Neuronal stem cell (in vitro differentiated cells): ENCODE measurements around the gene DPYSL4.
A peak's percentile ranks its signal among the peaks of the same experiment; 100 is the strongest.

ENCODE experiments used
- DNase-seq: peaks from one replicate; pipeline ENCODE4 v3.0.0-alpha.2; 2013; ENCODE audit warnings: low spot score
- H2AFZ ChIP-seq: one replicate; pipeline ENCODE4 v1.6.1; 2013; ENCODE audit warnings: mild to moderate bottlenecking, low read length, inconsistent platforms
- H2AK5ac ChIP-seq: 2 replicates; pipeline ENCODE4 v1.6.1; 2013; ENCODE audit warnings: low read depth, mild to moderate bottlenecking, inconsistent platforms, low read length, moderate library complexity, mixed read lengths
- H2BK120ac ChIP-seq: 2 replicates; pipeline ENCODE4 v1.6.1; 2013; ENCODE audit warnings: low read depth, mild to moderate bottlenecking, inconsistent platforms, low read length, moderate library complexity, mixed read lengths
- H2BK12ac ChIP-seq: one replicate; pipeline ENCODE4 v1.6.1; 2013; ENCODE audit warnings: low read length, inconsistent platforms
- H2BK15ac ChIP-seq: 2 replicates; pipeline ENCODE4 v1.6.1; 2013; ENCODE audit warnings: mild to moderate bottlenecking, low read length, inconsistent platforms, mixed read lengths
- H2BK5ac ChIP-seq: one replicate; pipeline ENCODE4 v1.6.1; 2013; ENCODE audit warnings: inconsistent platforms, mild to moderate bottlenecking, low read length, moderate library complexity
- H3K14ac ChIP-seq: one replicate; pipeline ENCODE4 v1.6.1; 2013; ENCODE audit warnings: low read length, inconsistent platforms
- H3K18ac ChIP-seq: 2 replicates; pipeline ENCODE4 v1.6.1; 2013; ENCODE audit warnings: low read length, inconsistent platforms
- H3K23ac ChIP-seq: 2 replicates; pipeline ENCODE4 v1.6.1; 2013; ENCODE audit warnings: low read depth, mild to moderate bottlenecking, mixed read lengths, low read length, inconsistent platforms; ENCODE audit not compliant: poor library complexity
- H3K27ac ChIP-seq: replicated peaks from 3 replicates; pipeline ENCODE4 v1.5.1; 2013; ENCODE audit warnings: low read length, inconsistent platforms
- H3K27me3 ChIP-seq, 3 experiments: 2 replicates each; pipeline ENCODE4 v1.6.1; 2013; ENCODE audit warnings: low read length in 3 of 3, mild to moderate bottlenecking in 2 of 3, inconsistent platforms in 1 of 3, low read depth in 1 of 3, mixed read lengths in 1 of 3, moderate library complexity in 1 of 3; ENCODE audit not compliant: control insufficient read depth in 3 of 3, insufficient read depth in 3 of 3
- H3K36me3 ChIP-seq, 2 donors: replicated peaks in 1 of 2; 2 replicates each; pipeline ENCODE4 v1.6.1; 2013; ENCODE audit warnings: low read length in 2 of 2; ENCODE audit not compliant: control insufficient read depth in 2 of 2, insufficient read depth in 2 of 2
- H3K4ac ChIP-seq: 2 replicates; pipeline ENCODE4 v1.6.1; 2013; ENCODE audit warnings: inconsistent platforms, mild to moderate bottlenecking, low read length, moderate library complexity
- H3K4me1 ChIP-seq, 2 donors: 1 replicate in 1 of 2; 2 replicates in 1 of 2; pipeline ENCODE4 v1.6.1; 2013; ENCODE audit warnings: low read length in 2 of 2, low read depth in 1 of 2; ENCODE audit not compliant: control insufficient read depth in 2 of 2, insufficient read depth in 1 of 2
- H3K4me2 ChIP-seq: one replicate; pipeline ENCODE4 v1.6.1; 2013; ENCODE audit warnings: mild to moderate bottlenecking, low read length, inconsistent platforms; ENCODE audit not compliant: insufficient read depth, poor library complexity, severe bottlenecking
- H3K4me3 ChIP-seq, 2 donors: 2 replicates each; pipeline ENCODE4 v1.5.1; 2013; ENCODE audit warnings: low read length in 2 of 2, mild to moderate bottlenecking in 2 of 2, inconsistent platforms in 1 of 2, moderate library complexity in 1 of 2
- H3K79me1 ChIP-seq: one replicate; pipeline ENCODE4 v1.6.1; 2013; ENCODE audit warnings: low read depth, mild to moderate bottlenecking, inconsistent platforms, low read length, moderate library complexity
- H3K9ac ChIP-seq: one replicate; pipeline ENCODE4 v1.6.1; 2013; ENCODE audit warnings: mild to moderate bottlenecking, low read depth, low read length, inconsistent platforms; ENCODE audit not compliant: poor library complexity
- H3K9me3 ChIP-seq, 2 donors: replicated peaks in 1 of 2; 2 replicates each; pipeline versions ENCODE3 to v1.6.1; 2013; ENCODE audit warnings: low read length in 2 of 2, mild to moderate bottlenecking in 2 of 2, inconsistent platforms in 1 of 2, low read depth in 1 of 2, mixed read lengths in 1 of 2, moderate library complexity in 1 of 2; ENCODE audit not compliant: control insufficient read depth in 2 of 2, insufficient read depth in 1 of 2
- H4K8ac ChIP-seq: one replicate; pipeline ENCODE4 v1.6.1; 2013; ENCODE audit warnings: low read depth, mild to moderate bottlenecking, inconsistent platforms, low read length, moderate library complexity
- H4K91ac ChIP-seq: one replicate; pipeline ENCODE4 v1.6.1; 2013; ENCODE audit warnings: low read length, low read depth, mild to moderate bottlenecking, inconsistent platforms; ENCODE audit not compliant: poor library complexity
- WGBS, 2 donors: extraction: QIAGEN DNeasy Blood & Tissue Kit; methylation state at CpG; one replicate each; pipeline ENCODE4 v1.1.7; 2013; ENCODE audit warnings: missing lambda C conversion rate in 2 of 2, mixed read lengths in 1 of 2; ENCODE audit not compliant: insufficient read length in 2 of 2, insufficient replicate concordance in 1 of 2; ENCODE audit errors: extremely low coverage in 2 of 2; 5-methylcytosine and 5-hydroxymethylcytosine counted together

Gene DPYSL4

DNA sequence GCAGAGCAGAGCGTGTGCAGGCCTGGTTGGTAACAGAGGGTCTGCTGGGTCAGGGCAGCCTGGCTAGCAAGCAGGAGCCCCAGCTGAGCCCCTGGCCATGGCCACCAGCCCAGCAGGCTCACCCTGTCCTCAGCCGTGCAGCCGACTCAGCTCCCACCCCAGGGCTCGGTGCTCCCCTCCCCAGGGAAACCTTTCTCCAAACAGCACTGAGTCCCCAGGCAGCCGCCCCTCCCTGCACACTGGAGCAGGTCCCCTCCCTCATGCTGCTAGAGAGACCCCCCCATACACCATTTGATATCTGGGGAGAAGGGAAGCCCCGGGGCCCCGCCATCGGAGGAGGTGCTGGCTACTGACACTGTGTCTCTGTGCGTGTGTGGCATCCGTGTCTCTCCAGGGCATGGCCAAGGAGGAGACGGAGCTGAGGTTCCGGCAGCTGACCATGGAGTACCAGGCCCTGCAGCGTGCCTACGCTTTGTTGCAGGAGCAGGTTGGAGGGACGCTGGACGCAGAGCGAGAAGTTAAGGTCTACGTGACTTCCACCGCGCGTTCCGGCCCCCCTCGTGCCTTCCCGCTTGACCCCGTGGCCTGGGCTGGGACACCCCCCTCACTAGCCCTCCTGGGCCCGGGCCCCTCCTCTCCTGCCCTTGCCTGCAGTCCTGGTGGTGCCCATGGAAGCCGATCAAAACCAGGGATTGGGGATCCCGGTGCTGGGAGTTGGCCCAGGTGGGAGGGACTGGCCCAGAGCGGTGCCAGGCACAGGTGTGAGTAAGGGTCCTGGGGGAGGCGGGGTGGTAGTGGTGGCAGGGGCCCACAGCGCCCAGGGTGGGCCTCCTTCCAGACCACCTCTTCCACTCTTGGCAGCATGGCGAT, 45.0 kb upstream of the DPYSL4 start:
- Histone ChIP-seq H3K27me3 (peaks cover 0 to 50% (median 2%) of the 10 kb centered on the region in 3 experiments), H3K23ac (peak overlapping the region; percentile 52), H3K4me1 (peaks cover 0 to 5% of the 10 kb centered on the region in 2 donors), H2AK5ac (peak overlapping the region; percentile 95), H2BK15ac (peak overlapping the region; percentile 88), H2BK5ac (peak overlapping the region; percentile 39), H3K36me3 (peaks cover 0 to 2% of the 10 kb centered on the region in 2 donors), H4K8ac (no peak overlapping the region), H3K18ac (peak overlapping the region; percentile 64), H2BK120ac (no peak overlapping the region), H2BK12ac (peak overlapping the region; percentile 63), H3K4me2 (no peak overlapping the region), H4K91ac (no peak overlapping the region), H3K79me1 (peaks cover 4% of the 10 kb centered on the region), H3K14ac (peak overlapping the region; percentile 4), H3K9me3 (peaks cover 0 to 3% of the 10 kb centered on the region in 2 donors), H3K27ac (no peak overlapping the region), H2AFZ (no peak overlapping the region), H3K4ac (peak overlapping the region; percentile 89), H3K9ac (no peak overlapping the region), H3K4me3 (no peak overlapping the region)
- WGBS, 2 donors: no CpG with 5 or more reads among the region's 32 CpGs
- DNase-seq: no peak

GRCh38 chr10:132142396-132143161, 44.2 kb upstream of the DPYSL4 start:
- H4K8ac ChIP-seq: no peak overlapping the region
- H3K23ac ChIP-seq: peak overlapping the region; percentile 8
- H3K9ac ChIP-seq: no peak overlapping the region
- peak overlapping the region; percentile 88 for H2BK12ac ChIP-seq
- no peak overlapping the region for H2AFZ ChIP-seq
- H3K4ac ChIP-seq: no peak overlapping the region
- peak overlapping the region; percentile 95 for H2AK5ac ChIP-seq
- peak; percentile 30 for DNase-seq
- H3K4me1 ChIP-seq: peaks cover 0 to 6% of the 10 kb centered on the region in 2 donors
- H3K14ac ChIP-seq: peak overlapping the region; percentile 27
- peaks cover 0 to 2% of the 10 kb centered on the region in 2 donors for H3K36me3 ChIP-seq
- peaks cover 4% of the 10 kb centered on the region for H3K79me1 ChIP-seq
- H3K4me2 ChIP-seq: no peak overlapping the region
- H3K27ac ChIP-seq: no peak overlapping the region
- peak overlapping the region; percentile 64 for H3K18ac ChIP-seq
- no peak overlapping the region for H2BK5ac ChIP-seq
- H3K27me3 ChIP-seq: peaks cover 0 to 54% (median 2%) of the 10 kb centered on the region in 3 experiments
- H4K91ac ChIP-seq: no peak overlapping the region
- H3K9me3 ChIP-seq: peaks cover 0 to 3% of the 10 kb centered on the region in 2 donors
- H3K4me3 ChIP-seq: peak overlapping the region in 1 of 2 donors; percentile 32
- peak overlapping the region; percentile 88 for H2BK15ac ChIP-seq
- H2BK120ac ChIP-seq: no peak overlapping the region
- WGBS, 2 donors: no CpG with 5 or more reads among the region's 33 CpGs

DNA sequence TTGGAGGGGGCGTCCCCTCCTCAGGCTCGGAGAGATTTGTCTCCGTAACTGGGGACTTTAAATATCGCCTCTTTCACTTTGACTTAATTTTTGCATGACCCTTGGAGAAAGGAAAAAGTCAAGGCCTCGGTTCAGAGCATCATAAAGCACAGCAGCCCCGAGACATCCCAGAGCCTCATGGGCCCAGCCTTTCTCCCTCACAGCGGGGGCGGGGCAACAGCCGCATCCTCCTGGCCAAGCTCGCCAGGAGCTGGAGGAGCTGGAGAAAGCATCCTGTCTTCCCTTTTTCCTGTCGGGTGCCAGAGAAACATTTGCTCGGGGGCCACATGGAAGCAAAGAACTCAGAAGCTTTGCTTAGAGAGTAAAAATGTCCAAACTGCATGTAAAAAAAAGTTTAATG, 43.6 kb upstream of the DPYSL4 start:
- Histone ChIP-seq H2AK5ac (no peak overlapping the region), H3K4ac (no peak overlapping the region), H2BK120ac (no peak overlapping the region), H3K4me2 (no peak overlapping the region), H3K4me1 (peaks cover 0 to 6% of the 10 kb centered on the region in 2 donors), H2BK12ac (no peak overlapping the region), H3K27ac (no peak overlapping the region), H3K4me3 (no peak overlapping the region), H3K36me3 (peaks cover 0 to 2% of the 10 kb centered on the region in 2 donors), H3K23ac (no peak overlapping the region), H3K27me3 (peaks cover 0 to 56% (median 2%) of the 10 kb centered on the region in 3 experiments), H2BK5ac (no peak overlapping the region), H3K14ac (no peak overlapping the region), H2BK15ac (no peak overlapping the region), H2AFZ (no peak overlapping the region), H3K18ac (no peak overlapping the region), H3K9me3 (peaks cover 0 to 3% of the 10 kb centered on the region in 2 donors), H4K91ac (no peak overlapping the region), H3K9ac (no peak overlapping the region), H4K8ac (no peak overlapping the region), H3K79me1 (peaks cover 4% of the 10 kb centered on the region)
- DNase-seq: no peak
- WGBS, 2 donors: no CpG with 5 or more reads among the region's 12 CpGs

DNA sequence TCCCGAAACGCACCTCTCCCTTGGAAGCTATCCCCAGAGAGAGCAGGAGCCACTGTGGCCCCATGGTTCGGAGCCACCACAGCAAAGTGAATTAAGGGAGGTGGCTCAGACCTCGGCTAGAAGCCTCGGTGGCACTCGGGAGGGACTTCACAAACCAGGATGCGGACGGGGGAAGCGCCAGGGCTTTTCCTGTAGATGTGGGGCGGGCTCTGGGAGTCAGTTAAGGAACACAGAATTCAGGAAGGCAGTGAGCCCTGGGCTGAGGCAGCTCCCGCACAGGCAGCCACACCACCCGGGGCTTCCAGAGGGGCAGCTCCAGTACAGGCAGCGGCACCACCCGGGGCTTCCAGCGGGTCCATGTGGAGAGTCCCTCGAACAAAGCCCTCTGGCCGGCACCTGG, 42.7 kb upstream of the DPYSL4 start:
- no peak overlapping the region for H2BK15ac ChIP-seq
- H2AFZ ChIP-seq: no peak overlapping the region
- H3K4me2 ChIP-seq: no peak overlapping the region
- peaks cover 0 to 54% (median 0%) of the 10 kb centered on the region in 3 experiments for H3K27me3 ChIP-seq
- no peak overlapping the region for H2AK5ac ChIP-seq
- no peak overlapping the region for H2BK12ac ChIP-seq
- H3K36me3 ChIP-seq: peaks cover 0 to 2% of the 10 kb centered on the region in 2 donors
- no peak overlapping the region for H3K4me3 ChIP-seq
- H2BK120ac ChIP-seq: no peak overlapping the region
- no peak overlapping the region for H4K91ac ChIP-seq
- DNase-seq: no peak
- H3K18ac ChIP-seq: peak overlapping the region; percentile 17
- no peak overlapping the region for H2BK5ac ChIP-seq
- no peak overlapping the region for H3K23ac ChIP-seq
- WGBS, 2 donors: no CpG with 5 or more reads among the region's 17 CpGs
- peaks cover 0 to 6% of the 10 kb centered on the region in 2 donors for H3K4me1 ChIP-seq
- peaks cover 4% of the 10 kb centered on the region for H3K79me1 ChIP-seq
- no peak overlapping the region for H4K8ac ChIP-seq
- peak overlapping the region; percentile 17 for H3K14ac ChIP-seq
- H3K27ac ChIP-seq: no peak overlapping the region
- no peak overlapping the region for H3K9ac ChIP-seq
- no peak overlapping the region for H3K4ac ChIP-seq
- H3K9me3 ChIP-seq: peaks cover 0 to 3% of the 10 kb centered on the region in 2 donors
